GM19193 (cell line): ENCODE measurements around the gene DOK7.

Experiments used
- POLR2A ChIP-seq: IDR thresholded peaks from 4 replicates; pipeline ENCODE4 v1.6.1; 2011; ENCODE audit not compliant: insufficient read depth, insufficient read length; ENCODE audit errors: extremely low read depth

DOK7 gene

DNA sequence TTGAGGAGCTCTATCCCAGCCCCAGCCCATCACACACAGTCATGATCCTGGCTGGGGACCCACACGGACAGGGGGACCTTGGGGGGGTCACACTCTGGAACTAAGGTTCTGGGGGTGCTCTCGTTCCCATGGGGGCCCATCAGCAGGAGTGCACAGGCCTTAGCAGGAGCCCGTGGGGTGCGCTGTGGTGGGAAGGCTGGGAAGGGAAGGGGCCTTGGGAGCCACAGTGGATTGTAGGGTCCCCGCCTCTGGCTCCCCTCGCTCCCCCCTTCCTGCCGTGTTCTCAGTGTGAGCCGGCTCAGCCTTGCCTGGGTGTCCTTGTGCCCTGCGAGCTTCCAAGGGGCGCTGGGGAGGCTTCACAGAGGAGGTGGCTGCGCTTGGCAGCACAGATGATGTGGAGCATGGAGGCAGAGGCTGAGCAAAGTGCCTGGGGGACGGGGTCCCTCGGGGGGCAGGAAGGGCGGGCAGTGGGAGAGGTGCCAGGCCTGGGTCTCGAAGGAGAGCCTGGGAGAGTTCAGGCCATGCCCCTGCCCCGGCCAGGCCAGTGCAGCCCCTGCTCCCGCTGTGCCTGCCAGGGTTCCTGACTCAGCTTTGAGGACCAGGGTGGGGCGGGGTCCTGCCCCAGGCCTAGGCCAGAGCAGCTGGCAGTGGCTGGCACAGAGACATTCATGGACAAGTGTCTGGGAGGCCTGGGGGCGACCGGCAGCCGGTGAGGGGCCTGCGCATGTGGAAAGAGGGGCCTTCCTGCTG lies 26.9 kb upstream of the DOK7 start:
- no peak for TF ChIP-seq POLR2A

DNA sequence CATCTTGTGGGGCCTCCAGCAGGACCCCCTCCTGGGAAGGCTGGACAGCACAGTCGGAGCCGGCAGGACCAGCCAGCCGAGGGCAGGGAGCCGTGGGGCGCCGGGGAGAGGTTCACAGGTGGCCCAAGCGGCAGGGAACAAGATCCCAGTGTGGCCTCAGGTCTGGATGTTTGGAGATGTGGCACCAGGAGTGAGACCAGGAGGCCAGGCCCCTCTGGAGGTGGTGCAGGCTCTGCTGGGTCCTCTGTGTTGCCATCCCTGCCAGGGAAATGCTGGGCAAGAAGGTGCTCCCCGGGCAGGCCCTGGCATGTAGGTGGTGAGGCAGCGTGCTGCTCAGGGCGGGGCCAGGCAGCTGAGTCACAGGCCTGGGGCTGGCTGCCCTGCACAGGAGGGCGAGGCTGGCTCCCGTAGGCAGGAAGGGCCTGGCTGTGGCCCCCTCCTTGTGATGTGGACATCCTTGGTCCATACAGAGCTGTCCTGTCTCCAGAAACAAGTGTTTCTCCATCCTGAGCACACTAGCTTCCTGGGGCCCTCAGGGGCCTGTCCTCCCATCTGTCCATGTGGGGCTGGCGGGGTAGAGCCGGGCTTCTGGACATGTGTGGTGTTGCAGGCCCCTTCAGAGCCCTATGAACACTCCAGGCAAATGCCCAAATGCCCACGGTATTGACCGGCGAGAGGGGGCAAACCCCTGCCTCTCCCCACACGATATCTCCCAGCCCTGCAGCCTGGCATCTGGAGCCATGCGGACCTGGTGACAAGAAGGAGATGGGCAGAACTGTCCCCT lies 26.1 kb upstream of the DOK7 start:
- TF ChIP-seq POLR2A: no peak

DNA sequence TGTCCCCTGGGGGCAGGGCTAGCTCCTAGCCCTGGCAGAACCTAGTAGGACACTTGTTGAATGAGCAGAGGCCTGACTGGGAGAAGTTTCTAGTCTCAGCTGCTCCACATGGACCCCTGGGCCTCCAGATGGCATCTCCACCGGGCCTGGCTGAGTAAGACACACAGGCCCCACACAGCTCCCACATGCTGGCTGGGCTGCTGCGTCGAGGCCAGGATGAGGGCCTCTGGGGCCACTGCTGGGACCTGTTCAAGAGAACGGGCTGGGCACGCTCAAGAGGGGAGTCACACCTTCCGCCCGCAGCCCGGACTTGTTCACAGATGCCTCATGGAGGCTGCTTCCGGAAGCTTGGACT lies 25.5 kb upstream of the DOK7 start:
- TF ChIP-seq POLR2A: no peak

DNA sequence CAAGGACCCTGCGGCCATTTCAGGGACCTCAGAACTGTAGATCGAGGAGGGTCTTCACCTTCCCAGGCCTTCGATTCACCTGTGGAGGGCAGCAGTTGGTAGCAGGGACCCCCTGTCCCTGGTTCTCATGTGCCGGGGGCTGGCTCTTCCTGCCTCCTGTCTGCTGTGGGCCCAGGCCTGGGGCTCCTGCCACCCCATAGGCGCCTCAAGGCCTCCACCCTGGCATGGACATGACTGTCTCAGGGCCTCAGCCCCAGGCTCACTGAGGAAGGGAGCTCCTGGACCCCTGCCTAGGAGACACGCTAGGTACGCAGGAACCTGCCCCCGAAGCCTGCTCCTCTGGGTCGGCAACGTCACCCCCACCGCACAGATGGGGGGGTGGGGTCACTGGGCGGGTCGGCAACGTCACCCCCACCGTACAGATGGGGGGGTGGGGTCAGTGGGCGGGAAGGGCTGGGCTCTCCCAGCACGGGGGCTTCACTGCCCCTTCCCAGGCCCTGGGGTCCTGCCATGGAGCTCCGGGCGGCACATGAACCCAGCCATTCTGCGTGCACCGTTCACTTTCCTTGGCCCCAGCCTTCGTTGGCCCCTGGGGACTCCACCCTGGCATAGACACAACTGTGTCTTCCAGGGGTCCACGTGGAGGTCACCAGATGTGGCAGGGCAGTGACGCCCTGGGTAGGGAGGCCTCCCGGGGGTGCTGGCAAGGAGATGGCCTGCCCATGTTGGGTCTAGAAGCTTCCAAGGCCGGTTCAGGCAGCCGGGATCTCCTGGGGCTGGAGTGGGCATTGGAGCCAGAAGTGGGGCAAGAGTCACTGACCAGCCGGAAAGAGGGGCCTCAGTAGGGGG lies 24.9 kb upstream of the DOK7 start:
- TF ChIP-seq POLR2A: no peak

DNA sequence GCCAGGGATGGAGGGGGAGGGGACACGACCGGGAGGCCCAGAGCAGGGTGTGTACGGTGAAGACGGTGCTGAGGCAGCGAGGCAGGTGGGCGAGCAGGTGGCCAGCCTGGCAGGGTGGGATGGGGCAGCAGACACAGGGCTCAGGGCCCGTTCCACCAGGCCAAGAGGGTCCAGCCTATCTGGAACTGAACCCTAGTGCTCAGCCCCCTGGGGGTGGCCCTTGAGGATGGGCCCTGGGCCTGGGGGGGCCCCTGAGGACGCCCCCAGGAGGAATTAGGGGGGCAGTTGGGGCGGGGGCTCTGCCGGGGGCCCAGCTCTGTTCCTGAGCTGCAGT lies 24.3 kb upstream of the DOK7 start:
- no peak for TF ChIP-seq POLR2A

DNA sequence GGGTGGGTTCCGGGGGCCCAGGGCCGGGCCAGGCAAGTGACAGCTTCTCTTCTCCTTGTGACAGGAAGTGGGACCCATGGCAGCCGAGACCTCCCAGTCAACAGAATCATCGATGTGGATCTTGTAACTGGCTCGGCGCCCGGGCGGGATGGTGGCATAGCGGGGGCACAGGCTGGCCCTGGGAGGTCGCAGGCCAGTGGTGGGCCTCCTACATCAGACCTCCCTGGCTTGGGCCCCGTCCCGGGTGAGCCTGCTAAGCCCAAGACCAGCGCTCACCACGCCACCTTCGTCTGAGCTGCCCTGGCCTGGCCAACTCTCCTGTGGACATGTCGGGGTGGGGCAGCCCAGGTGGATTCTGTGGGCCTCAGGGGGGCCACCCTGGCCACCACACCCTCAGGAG lies 23.7 kb upstream of the DOK7 start:
- no peak for TF ChIP-seq POLR2A

DNA sequence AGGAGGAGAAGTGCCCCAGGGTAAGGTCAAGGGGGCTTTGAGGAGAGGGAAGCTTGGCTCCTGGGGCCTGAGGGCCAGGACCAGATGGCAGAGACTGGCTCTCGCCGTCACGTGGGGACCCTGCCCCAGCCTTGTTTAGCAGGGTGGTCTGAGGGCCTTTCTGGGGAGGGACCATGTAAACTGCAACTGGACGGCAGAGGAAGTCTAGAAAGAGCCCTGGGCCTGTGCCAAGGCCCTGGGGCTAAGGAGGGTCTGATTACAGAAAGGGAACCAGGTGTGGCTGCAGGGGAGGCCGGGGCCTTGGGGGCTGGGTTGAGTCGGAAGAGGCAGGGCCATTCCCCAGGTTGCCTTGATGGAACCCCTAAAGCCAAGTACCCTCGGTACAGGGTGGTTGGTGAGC lies 23.1 kb upstream of the DOK7 start:
- TF ChIP-seq POLR2A: no peak

DNA sequence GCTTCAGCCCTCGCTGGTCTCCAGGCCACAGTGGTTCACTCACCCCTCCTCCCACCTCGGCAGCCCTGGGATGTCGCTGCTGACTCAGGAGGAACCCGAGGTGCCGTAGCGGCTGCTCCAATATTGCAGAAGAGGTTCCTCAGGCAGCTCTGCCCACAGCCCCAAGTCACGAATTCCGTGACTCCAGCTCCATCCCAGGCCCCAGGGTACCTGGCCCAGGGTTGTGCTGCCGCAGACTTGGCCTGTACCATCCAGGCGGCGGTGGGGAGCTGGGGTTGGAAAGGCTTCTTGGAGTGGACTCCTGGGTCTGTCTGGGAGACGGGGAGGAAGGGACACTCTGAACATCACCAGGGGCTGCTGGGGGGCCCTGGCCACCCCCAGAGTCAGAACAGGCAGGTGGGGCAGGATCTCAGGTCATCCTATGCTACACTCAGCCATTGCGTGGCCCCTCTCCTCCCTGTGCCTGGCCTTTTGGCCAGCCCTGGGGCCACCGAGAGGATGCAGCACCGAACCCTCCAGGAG lies 22.1 kb upstream of the DOK7 start:
- no peak for TF ChIP-seq POLR2A

DNA sequence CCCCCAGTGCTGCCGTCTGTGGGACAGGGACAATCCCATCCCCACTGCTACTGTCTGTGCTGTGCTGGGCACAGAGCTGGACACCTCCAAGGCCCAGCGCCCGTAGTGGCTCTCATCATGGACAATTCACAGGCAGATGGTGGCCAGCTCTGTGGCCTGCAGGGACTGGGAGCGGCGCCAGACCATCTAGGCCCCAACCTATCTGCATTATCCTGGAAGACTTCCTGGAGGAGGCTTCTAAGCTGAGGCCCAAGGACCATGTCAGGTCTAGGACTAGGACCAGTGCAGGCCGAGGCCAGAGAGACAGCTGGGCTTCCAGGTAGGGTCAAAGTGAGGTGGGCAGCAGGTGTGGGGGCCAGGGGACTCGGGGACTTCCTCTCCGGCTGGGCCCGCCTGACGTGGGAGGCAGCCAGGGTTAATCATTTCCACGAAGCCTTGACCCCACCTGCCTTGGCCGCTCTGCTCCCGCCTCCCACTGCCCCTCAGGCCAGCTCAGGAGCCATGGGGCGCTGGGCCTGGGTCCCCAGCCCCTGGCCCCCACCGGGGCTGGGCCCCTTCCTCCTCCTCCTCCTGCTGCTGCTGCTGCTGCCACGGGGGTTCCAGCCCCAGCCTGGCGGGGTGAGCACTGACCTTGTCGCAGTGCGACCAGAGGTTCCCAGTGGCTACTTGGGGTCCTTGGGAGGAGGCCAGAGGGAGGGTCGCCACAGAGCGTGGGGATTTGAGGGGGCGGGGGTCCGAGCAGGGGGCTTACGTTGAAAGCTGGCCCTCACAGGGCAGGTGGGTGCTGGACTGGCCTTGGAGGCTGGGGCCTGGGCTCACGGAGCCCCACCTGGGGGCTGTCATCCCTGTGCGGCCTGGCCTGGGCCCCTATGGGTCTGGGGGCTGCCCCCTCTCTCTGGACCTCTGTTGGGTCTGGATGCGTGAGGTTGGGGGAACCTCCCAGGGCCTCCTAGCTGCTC lies 21.3 kb upstream of the DOK7 start, which contains the start of gene HGFAC:
Gene HGFAC, plus strand, starts transcription at position 468 of the 959 bp plus-strand sequence. Its CDS starts 34 bp downstream, at position 502.
- TF ChIP-seq POLR2A: no peak

DNA sequence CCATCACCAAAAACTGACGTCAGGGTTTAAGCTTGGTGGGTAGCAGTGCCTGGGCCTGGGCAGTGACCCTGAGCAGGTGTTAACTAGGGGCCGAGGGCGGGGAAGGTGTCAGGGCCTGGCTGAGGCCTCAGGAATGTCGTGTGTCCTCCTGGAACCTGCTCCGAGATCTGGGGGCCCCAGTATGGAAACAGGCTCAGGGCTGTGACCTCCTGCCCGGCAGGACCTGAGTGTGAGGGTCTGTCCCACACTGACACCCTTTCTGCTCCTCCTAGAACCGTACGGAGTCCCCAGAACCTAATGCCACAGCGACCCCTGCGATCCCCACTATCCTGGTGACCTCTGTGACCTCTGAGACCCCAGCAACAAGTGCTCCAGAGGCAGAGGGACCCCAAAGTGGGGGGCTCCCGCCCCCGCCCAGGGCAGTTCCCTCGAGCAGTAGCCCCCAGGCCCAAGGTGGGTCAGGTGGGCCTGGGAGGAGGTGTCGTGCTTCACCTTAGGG lies 20.6 kb upstream of the DOK7 start:
- TF ChIP-seq POLR2A: no peak

DNA sequence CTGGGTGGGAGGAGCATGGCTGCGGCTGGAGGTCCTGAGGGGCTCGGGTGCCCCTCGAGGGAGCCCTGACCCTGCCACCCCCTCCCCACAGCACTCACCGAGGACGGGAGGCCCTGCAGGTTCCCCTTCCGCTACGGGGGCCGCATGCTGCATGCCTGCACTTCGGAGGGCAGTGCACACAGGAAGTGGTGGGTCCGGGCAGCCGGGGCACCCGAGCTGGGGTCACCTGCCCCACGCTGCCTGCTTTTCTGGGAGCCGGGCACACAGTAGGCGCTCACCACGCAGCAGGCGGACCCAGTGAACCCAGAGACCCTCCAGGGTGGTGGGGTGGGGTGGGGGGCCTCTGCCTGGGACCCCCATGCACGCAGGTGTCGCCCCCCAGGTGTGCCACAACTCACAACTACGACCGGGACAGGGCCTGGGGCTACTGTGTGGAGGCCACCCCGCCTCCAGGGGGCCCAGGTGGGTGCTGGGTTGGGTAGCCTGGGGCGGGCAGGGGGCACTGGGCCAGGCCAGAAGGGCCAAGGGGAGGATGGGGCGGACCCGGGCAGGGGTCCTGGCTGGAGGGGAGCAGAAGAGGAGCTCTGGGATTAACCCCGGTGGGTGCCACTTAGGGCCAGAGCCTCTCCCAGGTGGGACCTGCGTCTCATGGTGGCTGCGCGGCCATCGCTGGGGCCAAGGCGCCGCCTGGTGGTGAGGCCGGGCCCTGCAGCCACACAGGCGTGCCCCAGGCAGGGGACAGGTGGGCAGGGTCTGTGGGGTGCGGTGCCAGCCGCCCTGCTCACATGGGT lies 20.0 kb upstream of the DOK7 start:
- TF ChIP-seq POLR2A: no peak

DNA sequence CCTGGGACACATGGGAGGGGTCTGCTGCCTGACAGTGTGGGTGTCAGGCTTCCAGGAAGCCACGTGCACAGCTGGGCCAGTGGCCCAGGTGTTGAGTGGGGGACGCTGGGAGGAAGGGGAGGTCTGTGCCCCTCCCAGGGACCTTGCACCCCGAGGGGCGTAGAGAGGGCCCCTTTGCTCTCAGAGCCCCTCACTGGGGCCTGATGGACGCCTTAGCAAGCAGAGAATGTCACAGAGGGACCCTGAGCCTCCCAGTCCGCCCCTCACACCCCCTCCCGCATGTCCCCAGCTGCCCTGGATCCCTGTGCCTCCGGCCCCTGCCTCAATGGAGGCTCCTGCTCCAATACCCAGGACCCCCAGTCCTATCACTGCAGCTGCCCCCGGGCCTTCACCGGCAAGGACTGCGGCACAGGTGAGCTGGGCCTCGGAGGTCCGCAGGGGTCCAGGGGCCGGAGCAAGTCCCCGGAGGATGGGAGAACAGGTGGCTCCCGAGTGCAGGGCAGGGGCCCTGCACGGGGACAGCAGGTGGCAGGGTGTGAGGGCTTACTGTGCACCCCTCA lies 19.3 kb upstream of the DOK7 start:
- no peak for TF ChIP-seq POLR2A
